GM21390 (cell line): ENCODE measurements around the gene TRANK1.
A peak's percentile ranks its signal among the peaks of the same experiment; 100 is the strongest.
"Not testable (repeated sequence)": the region's sequence is repeated elsewhere in the genome, so short reads cannot be mapped to it uniquely, and the experiment has no call there.

ENCODE experiments used
- ATAC-seq: cut with Tn5 transposase; IDR thresholded peaks from one replicate; pipeline ENCODE4 v1.9.1; 2021; ENCODE audit not compliant: unreplicated experiment

Gene TRANK1

DNA sequence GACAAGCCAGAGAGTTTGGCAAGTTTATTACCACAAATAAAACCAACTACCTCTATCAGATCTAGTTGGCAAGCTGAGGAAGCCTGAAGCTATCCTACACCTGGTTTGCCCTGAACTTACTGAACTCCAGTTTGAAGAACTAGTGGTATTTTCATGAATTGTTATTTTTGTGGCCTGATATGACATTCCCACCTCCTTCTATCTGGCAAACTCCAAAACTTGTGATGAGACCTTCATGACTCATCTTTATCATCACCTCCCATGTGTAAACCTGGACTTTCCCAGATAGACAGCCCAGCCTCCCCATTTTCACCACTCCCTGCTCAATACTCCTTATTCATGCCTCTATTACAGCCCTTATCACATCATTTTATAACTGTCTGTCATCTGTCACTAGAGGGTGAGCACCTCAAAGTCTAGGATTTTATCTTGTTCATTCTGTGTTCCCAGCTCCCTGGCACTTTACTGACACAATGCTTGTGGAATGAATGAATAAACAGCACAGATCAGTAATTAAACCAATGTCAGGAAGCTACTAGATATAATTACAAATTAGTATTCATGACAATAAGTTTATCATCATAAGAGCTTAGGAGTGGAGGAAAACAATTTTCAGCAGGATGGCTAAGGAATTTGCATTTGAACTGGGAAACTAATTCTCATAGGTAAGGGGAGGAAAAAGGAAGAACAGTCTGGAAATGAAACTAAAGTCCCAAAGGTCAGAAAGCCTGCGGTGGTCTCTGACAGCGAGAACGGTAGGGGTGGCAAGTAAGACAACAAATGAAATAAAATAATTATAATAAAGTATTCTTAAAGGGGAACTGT lies 13.2 kb upstream of the TRANK1 start:
- ATAC-seq: no peak

- ATAC-seq: no peak
Observed at GRCh38 chr3:36957063-36957462, 12.2 kb upstream of the TRANK1 start.

DNA sequence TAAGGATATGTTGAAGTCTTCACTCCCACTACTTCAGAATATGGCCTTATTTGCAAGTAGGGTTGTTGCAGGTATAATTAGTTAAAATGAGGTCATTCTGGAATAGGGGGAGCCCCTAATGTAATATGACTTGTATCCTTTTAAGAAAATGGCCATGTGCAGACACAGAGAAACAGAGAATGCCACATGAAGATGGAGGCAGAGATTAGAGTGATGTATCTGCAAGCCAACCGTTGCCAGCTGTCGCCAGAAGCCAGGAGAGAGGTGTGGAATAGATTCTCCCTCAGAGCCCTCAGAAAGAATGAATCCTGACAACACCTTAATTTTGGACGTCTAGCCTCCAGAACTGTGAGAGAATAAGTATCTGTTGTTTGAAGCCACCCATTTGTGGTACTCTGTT lies 11.3 kb upstream of the TRANK1 start:
- no peak for ATAC-seq

- ATAC-seq: no peak
Observed at GRCh38 chr3:36954452-36955134, 9.7 kb upstream of the TRANK1 start.

GRCh38 chr3:36947814-36948213 lies 3.0 kb upstream of the TRANK1 start:
- ATAC-seq: not testable (repeated sequence)

DNA sequence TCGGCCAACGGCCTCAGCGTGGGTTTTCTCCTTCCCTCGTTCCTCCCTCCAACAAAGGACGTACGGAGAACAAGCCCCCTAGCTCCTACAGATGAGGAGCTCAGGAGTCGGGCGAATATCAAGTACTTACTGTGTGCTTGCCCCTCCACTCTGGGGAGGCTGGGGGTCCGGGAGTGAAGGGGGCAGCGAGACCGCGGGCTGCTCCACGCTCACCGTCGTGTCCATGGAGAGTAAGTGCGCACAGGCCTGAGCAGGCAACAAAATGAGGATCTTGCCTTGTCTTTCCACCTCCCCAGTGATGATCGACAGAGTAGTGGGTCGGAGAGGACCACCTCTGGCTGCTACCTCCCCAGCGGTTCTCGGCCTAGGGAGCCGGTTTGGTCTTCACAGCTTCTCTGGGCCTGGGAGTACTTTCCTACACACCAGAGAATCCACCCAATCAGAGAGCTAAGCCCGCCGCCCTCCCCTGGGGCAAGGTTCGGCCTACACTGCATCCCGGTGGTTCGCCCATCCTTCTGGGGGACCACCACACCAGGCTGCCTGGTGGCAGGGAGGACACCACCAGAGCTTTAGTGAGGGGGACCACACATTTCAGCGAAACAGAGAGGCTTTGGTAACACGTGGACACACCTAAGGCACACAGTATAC lies 603 bp upstream of the TRANK1 start:
- no peak for ATAC-seq

DNA sequence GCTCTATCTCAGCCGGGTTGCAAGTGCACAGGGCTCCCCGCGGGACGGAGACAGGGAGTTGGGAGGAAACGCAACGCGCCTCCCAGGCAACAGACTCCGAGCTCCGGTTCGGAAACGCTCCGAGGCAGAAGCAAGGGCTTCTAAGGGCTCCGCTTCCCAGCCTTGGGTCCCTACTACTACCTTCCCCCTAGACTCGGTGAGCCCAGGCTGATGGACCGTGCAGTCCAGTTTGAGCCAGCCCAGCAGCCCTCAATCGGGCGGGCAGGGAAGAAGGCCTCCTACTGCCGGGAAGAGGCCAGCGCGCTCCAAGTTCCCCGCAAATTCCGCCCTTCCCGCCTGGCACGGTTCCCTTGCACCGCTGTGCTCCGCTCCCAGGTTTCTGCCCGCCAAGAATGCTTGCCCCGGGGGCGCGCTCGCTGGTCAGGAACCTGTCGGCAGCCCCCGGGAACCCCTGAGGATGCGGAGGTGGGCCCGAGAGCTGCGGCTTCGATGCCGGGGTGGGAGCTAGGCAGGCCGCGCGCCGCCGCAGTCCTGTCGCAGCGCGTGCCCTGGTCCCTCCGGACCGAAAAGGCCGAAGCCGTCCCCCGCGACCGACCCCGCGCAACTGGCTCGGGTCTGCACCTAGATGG lies 728 bp downstream of the TRANK1 start:
- ATAC-seq: peak; percentile 66

DNA sequence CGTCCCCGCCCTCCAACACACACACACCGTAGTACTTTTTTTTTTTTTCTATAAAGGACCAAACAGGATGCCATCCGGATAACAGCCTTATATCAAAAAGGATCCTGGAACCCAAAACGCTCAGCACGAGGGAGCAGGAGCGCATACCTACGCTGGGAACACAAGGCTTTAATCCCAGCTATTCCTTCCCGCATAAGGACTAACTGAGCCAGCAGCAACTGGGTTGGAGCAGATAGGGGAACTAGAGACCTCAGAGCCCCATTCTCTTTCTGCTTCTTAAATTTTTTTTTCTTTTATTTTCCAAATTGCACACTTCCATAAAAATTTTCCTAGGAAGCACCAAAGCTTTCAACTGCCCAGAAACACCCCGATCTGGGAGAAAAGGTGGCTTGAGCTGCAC lies 1.3 kb downstream of the TRANK1 start:
- ATAC-seq: no peak

GRCh38 chr3:36942638-36943248 lies 2.1 kb downstream of the TRANK1 start:
- ATAC-seq: no peak

DNA sequence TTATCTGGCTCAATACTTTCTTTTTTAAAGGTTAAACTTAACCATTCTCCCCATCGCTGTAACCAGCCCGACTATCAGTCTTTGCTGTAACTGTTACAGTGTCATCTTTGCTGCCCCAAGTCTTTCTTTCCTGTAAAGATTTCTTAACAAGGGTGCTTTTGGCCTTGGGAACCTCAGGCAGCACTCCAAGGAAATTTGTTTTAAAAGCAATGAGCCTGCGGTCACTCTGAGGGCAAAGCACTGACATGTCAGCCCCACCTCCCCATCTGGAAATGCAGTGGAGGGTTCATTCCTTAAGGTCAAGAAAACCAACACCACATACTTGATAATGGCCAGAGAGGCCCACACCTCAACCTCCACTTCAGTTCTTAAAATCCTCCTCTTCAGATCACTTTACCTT lies 3.2 kb downstream of the TRANK1 start:
- ATAC-seq: no peak

DNA sequence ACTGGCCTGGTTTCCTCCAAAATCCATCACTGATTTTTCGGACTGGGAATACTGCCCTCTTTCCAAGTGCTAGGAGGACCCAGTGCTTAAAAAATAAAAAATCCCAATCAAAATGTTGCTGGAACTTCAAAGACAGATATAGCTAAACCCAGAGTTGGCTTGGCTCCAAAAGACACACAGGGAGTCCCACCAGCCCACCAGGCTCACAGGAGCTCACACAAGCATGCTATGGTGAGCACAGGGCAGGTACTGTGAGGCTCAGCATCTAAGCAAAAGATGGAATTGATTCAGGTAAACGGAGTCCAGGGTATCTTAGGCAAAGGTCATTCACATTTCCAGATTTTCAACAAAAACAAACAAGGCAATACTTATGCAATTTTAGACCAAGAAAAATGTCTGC lies 3.7 kb downstream of the TRANK1 start:
- ATAC-seq: no peak

- ATAC-seq: no peak
Observed at GRCh38 chr3:36937492-36937891, 7.4 kb downstream of the TRANK1 start.

DNA sequence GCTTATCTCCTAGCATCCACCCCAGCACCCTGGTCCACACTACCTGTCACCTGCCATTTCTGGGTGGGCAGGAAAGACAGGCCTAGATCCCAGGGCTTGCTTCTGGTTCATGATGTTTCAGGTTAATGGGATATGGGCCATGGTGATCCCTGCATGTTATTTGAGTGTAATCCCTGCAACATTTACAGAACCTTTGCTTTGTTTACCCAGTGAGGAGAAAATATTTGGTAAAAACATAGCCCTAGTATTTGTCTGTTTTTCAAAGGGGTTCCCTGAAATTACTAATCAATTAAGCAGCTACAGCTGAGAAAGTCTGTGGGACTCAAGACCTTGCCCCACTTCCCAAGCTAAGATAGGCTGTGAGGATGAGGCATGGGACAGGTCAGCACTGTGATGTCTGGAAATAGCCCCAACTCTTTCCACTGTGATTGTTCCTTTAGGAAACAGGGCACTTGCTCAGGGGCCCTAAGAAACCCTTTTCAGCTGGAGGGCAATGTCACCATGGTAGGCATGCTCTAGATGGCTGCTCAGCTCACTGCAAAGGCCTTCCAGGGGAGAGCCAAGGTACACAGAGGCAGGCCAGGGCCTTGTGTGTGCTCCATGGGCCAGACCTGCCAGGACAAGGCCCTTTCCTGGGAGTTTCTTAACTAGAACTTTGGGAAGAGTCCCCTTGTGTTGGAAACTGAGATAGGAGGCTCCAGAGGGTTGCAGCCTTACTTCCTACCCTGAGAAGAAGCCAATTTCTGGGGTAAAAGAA lies 11.1 kb downstream of the TRANK1 start:
- ATAC-seq: no peak

DNA sequence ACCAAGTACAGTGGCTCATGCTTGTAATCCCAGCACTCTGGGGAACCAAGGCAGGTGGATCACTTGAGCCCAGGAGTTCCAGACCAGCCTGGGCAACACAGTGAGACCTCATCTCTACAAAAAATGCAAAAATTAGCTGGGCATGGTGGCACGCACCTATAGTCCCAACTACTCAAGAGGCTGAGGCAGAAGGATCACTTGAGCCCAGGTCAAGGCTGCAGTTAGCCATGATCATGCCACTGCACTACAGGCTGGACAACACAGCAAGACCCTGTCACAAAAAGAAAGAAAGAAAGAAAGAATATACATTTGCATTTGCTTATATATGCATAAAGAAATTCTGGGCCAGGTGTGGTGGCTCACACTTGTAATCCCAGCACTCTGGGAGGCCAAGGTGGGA lies 13.4 kb downstream of the TRANK1 start:
- not testable (repeated sequence) for ATAC-seq

- no peak for ATAC-seq
Observed at GRCh38 chr3:36928220-36928619, 16.6 kb downstream of the TRANK1 start.

- ATAC-seq: no peak
Observed at GRCh38 chr3:36926292-36926897, 18.5 kb downstream of the TRANK1 start.

DNA sequence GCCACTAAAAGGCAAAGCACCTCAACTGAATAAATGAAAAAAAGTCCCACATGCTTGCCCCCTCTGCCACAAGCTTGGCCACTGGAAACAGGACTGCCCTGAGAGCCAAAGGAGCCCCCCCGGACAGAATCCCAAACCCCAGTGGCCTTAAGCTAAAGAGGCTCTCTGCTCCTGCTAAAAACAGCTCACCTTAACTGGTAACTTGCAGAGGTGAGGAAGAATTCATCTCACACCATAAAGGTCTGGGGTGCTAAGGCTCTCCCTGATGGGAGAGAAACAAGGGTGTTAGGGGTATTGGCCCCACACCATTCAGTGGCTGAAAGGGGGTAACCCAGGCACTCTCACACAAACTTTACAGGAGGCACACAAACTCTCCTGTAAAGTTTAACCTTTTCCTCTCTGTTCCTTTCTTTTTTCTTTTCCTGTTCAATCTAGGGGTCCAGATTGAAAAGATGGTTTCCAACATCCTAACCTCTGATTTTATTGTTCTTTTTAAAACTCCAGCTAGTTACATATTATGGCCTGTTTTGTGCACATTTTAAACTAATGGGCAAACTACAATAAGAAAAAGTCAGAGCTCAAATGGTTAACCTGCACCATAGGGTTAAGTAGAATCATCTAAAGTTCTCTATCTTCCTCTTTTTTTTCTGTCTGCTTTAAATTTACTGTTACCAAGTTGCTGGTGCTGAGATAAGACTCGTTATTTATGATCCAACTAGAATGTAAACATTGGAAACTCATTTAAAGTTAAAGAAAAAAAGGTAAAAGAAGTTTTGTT lies 19.9 kb downstream of the TRANK1 start:
- no peak for ATAC-seq

DNA sequence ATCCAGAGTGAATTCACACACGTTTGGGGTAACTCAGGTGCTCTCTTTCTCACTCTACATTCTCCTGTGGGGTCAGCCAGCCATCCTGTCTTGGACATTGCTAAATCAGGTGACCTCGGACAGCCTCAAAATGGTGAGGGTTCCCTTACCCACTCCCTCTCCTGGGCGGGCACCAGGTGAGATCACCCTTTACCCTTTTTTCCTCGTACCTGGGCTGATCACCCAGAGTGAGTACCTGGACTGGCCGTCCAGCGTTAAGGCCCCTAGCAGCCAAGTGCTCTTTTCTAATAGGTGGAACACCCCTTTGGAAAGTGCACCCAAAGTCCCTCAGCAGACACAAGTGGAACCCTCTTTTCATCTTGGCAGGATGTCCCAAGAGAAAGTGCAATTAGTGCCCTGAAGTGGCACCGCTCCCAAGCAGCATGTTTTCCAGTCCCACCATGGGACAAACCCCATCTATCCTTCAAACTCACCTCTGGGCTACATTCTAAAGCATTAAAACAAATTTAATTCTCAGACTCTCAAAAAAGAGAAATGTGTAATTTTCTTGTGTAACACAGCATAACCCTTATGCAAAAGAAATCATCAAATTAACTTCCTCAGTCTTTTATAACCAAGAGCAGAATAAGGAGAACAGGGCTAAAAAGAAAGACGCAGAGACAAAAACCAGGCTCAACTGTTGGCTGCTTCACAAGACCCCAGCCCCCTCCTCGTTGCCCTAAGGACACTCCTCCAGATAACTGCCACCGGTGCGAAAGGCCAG lies 20.7 kb downstream of the TRANK1 start:
- ATAC-seq: no peak
